Testis (tissue), 3 donors: ENCODE measurements around the gene APH1B. TPM values are rescaled to one million over a fixed set of nuclear protein-coding genes. Genes with fewer than 3 reads are reported as not detected.

Source experiments
- DNase-seq: peaks from one replicate; pipeline ENCODE4 v3.0.0-alpha.2; 2019
- H3K27ac ChIP-seq, 2 donors: fragments of 200-600 bp; sonication (generic); one replicate each; pipeline ENCODE4 v1.5.1; 2019
- H3K27me3 ChIP-seq: fragments of 200-600 bp; sonication (generic); one replicate; pipeline ENCODE4 v1.5.1; 2019
- H3K36me3 ChIP-seq: fragments of 200-600 bp; sonication (generic); one replicate; pipeline ENCODE4 v1.5.1; 2017; ENCODE audit warnings: low read depth; ENCODE audit errors: missing control alignments
- H3K4me1 ChIP-seq: fragments of 200-600 bp; sonication (generic); one replicate; pipeline ENCODE4 v1.5.1; 2019
- H3K4me3 ChIP-seq, 2 donors: fragments of 200-600 bp; sonication (generic); one replicate each; pipeline ENCODE4 v1.5.1; 2017 to 2019
- H3K9me3 ChIP-seq: fragments of 200-600 bp; sonication (generic); one replicate; pipeline ENCODE4 v1.5.1; 2017
- POLR2A ChIP-seq: fragments of 450-650 bp; IDR thresholded peaks from one replicate; pipeline ENCODE4 v1.6.1; 2017; ENCODE audit warnings: antibody characterized with exemption, mild to moderate bottlenecking, moderate library complexity
- WGBS, 2 donors: methylation state at CpG; one replicate each; pipeline ENCODE4 v1.1.5; 2018; 5-methylcytosine and 5-hydroxymethylcytosine counted together
- intact Hi-C: fragments of 100-400 bp; cut with DNase I; formaldehyde crosslinking; loops from one replicate; pipeline ENCODE4 v1.15.1; 2023; ENCODE audit warnings: low total_unique reads
- polyA plus RNA-seq: library from polyadenylated mRNA; stranded (reverse); fragments of 350-450 nt; fragmentation: Illumina TruSeq; extraction: RNeasy Lipid Tissue Mini Kit (QIAGEN cat#74804); gene quantifications from one replicate; pipeline ENCODE4 v1.2.3, GENCODE V29; 2014; ENCODE audit warnings: low read depth, low replicate concordance; ENCODE audit not compliant: insufficient read depth
- total RNA-seq, 2 donors: library from RNA; depleted of rRNA; stranded (reverse); fragments of >200 nt; gene quantifications; one replicate each; pipeline ENCODE4 v1.2.3, GENCODE V29; 2016
- TF ChIP-seq, protein P1 (sequence below), 3 experiments: fragments of 450-650 bp in 2 of 3; fragments of 200-600 bp in 1 of 3; sonication (generic) in 1 of 3; IDR thresholded peaks; one replicate each; pipeline ENCODE4 v1.5.1; 2016 to 2019; ENCODE audit warnings: antibody characterized with exemption in 3 of 3, mild to moderate bottlenecking in 2 of 3, moderate library complexity in 1 of 3

Gene APH1B
- total and polyA plus RNA-seq, 3 donors from 2014 or later: 53.6 to 471 (median 69.7) TPM

DNA sequence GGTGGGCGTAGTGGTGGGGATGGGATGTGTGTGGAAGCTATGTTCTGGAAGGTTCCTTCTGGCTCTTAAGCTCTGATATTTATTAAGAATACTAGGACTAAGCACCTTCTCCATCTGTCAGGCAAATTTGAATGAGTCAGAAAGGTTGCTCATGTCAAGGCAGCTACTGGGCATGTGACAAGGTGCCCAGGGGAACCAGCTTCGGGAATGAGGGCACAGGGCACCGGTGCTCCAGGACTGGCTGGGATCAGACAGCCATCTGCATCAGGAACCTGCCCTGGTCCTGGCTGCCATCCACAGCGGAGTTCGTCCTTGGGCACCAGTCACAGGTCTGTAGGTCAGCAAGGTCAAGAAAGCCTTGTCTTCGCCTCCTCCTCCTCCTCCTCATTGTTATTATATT, 71.8 kb downstream of the APH1B start:
- H3K4me1 ChIP-seq: peaks cover 9% of the 10 kb centered on the region
- no peak overlapping the region for H3K4me3 ChIP-seq
- TF ChIP-seq POLR2A: no peak
- TF ChIP-seq, protein P1, sequence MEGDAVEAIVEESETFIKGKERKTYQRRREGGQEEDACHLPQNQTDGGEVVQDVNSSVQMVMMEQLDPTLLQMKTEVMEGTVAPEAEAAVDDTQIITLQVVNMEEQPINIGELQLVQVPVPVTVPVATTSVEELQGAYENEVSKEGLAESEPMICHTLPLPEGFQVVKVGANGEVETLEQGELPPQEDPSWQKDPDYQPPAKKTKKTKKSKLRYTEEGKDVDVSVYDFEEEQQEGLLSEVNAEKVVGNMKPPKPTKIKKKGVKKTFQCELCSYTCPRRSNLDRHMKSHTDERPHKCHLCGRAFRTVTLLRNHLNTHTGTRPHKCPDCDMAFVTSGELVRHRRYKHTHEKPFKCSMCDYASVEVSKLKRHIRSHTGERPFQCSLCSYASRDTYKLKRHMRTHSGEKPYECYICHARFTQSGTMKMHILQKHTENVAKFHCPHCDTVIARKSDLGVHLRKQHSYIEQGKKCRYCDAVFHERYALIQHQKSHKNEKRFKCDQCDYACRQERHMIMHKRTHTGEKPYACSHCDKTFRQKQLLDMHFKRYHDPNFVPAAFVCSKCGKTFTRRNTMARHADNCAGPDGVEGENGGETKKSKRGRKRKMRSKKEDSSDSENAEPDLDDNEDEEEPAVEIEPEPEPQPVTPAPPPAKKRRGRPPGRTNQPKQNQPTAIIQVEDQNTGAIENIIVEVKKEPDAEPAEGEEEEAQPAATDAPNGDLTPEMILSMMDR (IDR thresholded peaks at IDR 0.05): no peak
- H3K27me3 ChIP-seq: no peaks in the 10 kb centered on the region
- H3K36me3 ChIP-seq: no peaks in the 10 kb centered on the region
- H3K9me3 ChIP-seq: no peaks in the 10 kb centered on the region
- no peak overlapping the region for H3K27ac ChIP-seq
- no peak for DNase-seq
- intact Hi-C loops: no loop called here
- WGBS, 2 donors: 78% methylated on average over 5 to 6 of the region's 6 CpGs

DNA sequence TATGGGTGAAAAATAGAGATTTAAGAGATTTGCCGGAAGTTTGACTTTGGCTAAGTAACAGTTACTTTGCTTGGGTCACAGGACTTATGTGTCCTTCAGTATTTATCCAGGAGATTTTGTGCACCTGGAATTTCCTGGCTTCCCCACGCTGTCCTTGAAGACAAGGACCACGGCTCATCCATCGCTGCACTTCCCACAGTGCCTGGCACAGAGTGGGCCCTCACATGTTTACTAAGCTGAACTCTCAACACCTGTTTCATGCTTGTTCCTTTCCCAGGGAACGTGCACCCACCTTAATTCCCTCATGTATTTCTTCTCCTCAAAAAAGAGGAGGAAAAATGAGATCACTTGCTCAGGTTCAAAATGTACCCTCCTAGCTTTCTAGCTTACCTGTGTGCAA, 72.2 kb downstream of the APH1B start:
- Histone ChIP-seq H3K27me3 (no peaks in the 10 kb centered on the region), H3K4me1 (peaks cover 9% of the 10 kb centered on the region), H3K9me3 (no peaks in the 10 kb centered on the region), H3K27ac (no peak overlapping the region), H3K4me3 (no peak overlapping the region), H3K36me3 (no peaks in the 10 kb centered on the region)
- 65 to 68% methylated on average over 5 of the region's 5 CpGs for WGBS, 2 donors
- TF ChIP-seq, protein P1 (IDR thresholded peaks at IDR 0.05): no peak
- no peak for TF ChIP-seq POLR2A
- intact Hi-C loops: no loop called here
- DNase-seq: no peak

DNA sequence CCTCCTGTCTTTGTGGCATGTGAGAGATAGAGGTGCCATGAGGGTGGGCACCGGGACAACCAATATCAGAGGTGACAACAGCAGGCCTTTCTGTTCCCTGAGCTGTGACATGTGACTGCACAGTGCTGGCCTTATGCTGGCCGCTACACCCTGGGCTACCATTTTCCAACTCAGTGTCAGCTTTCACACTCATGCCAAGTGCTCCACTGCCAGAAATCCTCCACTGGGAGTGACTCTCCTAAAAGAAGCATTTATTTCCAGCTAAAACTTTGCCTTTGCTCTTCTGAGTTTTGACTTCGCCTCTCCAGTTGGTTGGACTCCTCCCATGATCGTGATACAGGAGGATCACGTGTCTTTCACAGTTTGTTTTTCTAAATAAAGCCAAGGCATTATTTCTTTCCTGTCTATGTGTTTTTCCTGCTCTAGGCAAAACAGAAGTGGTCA, 72.8 kb downstream of the APH1B start:
- no peak overlapping the region for H3K27ac ChIP-seq
- no peaks in the 10 kb centered on the region for H3K36me3 ChIP-seq
- no peaks in the 10 kb centered on the region for H3K9me3 ChIP-seq
- TF ChIP-seq, protein P1 (IDR thresholded peaks at IDR 0.05): no peak
- no peak for TF ChIP-seq POLR2A
- H3K4me3 ChIP-seq: no peak overlapping the region
- peak; percentile 63 for DNase-seq
- WGBS, 2 donors: 40 to 55% methylated on average over 5 of the region's 5 CpGs
- H3K27me3 ChIP-seq: no peaks in the 10 kb centered on the region
- intact Hi-C loops: no loop called here
- peaks cover 9% of the 10 kb centered on the region for H3K4me1 ChIP-seq

DNA sequence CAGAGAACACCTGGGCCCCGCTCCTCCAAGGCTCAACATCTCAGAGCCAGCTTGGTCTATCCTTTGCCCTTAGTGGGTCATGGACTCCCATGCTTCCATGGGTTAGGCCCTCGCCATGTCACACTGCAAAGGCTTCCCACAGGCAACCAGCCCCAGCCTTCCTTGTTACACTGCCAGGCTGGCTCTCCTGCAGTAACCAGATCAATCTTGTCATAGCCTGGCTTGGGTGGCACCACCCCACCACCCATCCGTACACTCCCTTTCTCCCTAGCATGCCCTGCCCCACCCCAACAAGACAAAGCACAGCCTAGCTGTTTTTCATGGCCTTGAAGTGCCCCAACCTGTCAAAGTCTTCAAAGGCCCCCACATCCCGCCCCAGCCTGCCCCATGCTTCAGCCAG, 73.8 kb downstream of the APH1B start:
- intact Hi-C loops: no loop called here
- no peak overlapping the region for H3K27ac ChIP-seq
- WGBS, 2 donors: 91 to 97% methylated on average over 3 to 4 of the region's 4 CpGs

DNA sequence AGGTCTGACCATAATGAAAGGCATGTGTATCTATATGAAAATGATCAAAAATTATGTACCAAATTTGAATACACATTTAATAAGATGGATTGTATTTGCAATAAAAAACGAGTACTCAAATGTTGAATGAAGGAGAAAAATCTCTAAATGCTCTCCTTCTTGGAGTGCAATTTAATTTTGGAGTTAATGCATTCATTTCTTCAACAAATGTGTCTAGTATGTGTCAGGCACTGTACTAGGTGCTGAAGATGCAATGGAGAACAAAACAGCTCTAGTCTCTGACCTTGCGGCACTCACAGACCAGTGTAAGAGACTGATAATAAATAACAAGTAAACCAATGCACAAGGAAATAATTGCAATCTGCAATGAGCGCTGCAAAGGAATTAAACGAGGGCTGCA, 75.4 kb downstream of the APH1B start:
- no peaks in the 10 kb centered on the region for H3K9me3 ChIP-seq
- H3K27ac ChIP-seq: no peak overlapping the region
- H3K27me3 ChIP-seq: no peaks in the 10 kb centered on the region
- peaks cover 9% of the 10 kb centered on the region for H3K4me1 ChIP-seq
- TF ChIP-seq POLR2A: no peak
- TF ChIP-seq, protein P1 (IDR thresholded peaks at IDR 0.05): no peak
- WGBS, 2 donors: 87 to 94% methylated on average over 4 of the region's 4 CpGs
- H3K36me3 ChIP-seq: no peaks in the 10 kb centered on the region
- intact Hi-C loops: no loop called here
- no peak for DNase-seq
- H3K4me3 ChIP-seq: no peak overlapping the region

More for the DNA sequence above, 73.8 kb downstream of the APH1B start:
- Histone ChIP-seq H3K27me3 (no peaks in the 10 kb centered on the region), H3K4me1 (peaks cover 9% of the 10 kb centered on the region), H3K4me3 (no peak overlapping the region), H3K9me3 (no peaks in the 10 kb centered on the region), H3K36me3 (no peaks in the 10 kb centered on the region)
- TF ChIP-seq POLR2A: no peak
- TF ChIP-seq, protein P1 (IDR thresholded peaks at IDR 0.05): no peak
- DNase-seq: no peak
